Activated T-cell treated with anti-CD3 and anti-CD28 coated beads, Interleukin-2, amount 50 U/mL, for 24 hours (primary cell): ENCODE measurements around the gene CDH20.

Source experiments
- DNase-seq: peaks from one replicate; pipeline ENCODE4 v3.0.0-alpha.2; 2020
- H3K27ac Mint-ChIP-seq: 2 replicates; pipeline ENCODE4 v1.8.0; 2020; ENCODE audit warnings: mild to moderate bottlenecking, mixed read lengths
- H3K27me3 Mint-ChIP-seq: 2 replicates; pipeline ENCODE4 v1.8.0; 2020; ENCODE audit warnings: mixed read lengths
- H3K36me3 Mint-ChIP-seq: 2 replicates; pipeline ENCODE4 v1.8.0; 2020; ENCODE audit warnings: low read depth, mixed read lengths
- H3K4me1 Mint-ChIP-seq: 2 replicates; pipeline ENCODE4 v1.8.0; 2020; ENCODE audit warnings: low read depth, mixed read lengths
- H3K4me3 Mint-ChIP-seq: 2 replicates; pipeline ENCODE4 v1.8.0; 2020; ENCODE audit warnings: mild to moderate bottlenecking, moderate library complexity, mixed read lengths
- H3K9me3 Mint-ChIP-seq: 2 replicates; pipeline ENCODE4 v1.8.0; 2020; ENCODE audit warnings: mixed read lengths

CDH20 gene

DNA sequence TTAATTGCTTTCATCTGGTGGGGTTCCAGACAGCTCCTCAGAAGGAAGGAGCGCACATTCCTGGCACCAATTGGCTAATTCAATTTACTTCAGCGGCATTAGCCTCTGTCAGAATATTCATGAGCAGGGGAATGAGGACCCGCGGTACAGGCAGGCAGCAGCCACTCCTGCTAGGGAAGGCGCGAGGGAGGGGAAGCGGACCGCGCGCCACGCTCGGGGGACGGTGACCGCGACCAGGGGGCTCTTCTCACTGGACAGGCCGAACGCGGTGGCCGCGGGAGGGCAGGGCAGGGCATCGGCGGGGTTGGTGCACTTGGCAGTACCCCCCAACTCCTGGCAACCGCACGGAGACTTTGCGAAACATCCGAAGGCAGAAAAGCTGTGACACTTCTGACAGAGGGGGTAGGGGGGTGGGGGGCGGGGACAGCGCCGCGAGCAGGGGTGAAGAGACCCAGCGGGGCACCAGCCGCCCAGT is at the start of gene CDH20:
TSS of gene CDH20 (plus strand) at position 160 of the 475 bp plus-strand sequence.
- peaks cover 39% of the 10 kb centered on the region for H3K27me3 Mint-ChIP-seq
- H3K27ac Mint-ChIP-seq, result no peak within 1 kb of the TSS
- no peak within 1 kb of the TSS for H3K4me3 Mint-ChIP-seq
- H3K9me3 Mint-ChIP-seq, result no peaks in the 10 kb centered on the region
- H3K4me1 Mint-ChIP-seq, result no peaks in the 10 kb centered on the region
- no peaks in the 10 kb centered on the region for H3K36me3 Mint-ChIP-seq
- no peak for DNase-seq

DNA sequence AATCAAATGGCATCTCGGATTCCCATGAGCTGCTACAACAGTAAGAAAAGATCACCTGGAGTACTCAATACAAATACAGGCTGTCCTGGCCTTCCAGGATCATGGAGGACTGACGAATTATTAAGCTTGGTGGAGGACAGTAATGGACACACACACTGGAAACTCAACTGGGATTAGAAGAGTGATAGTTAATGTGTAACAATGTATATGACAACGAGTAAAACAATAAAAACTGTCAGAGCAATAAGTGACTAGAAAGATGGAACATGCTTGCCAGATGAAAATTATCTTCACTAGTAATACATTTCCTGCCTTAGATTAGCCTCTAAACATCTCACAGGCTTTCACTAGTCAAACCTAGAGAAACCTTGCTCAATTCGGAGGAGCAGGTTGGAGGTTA is 49.2 kb upstream of the CDH20 start:
- peaks cover 7% of the 10 kb centered on the region for H3K9me3 Mint-ChIP-seq
- no peaks in the 10 kb centered on the region for H3K36me3 Mint-ChIP-seq
- H3K4me1 Mint-ChIP-seq, result no peaks in the 10 kb centered on the region
- no peak overlapping the region for H3K27ac Mint-ChIP-seq
- no peak for DNase-seq
- H3K27me3 Mint-ChIP-seq, result no peaks in the 10 kb centered on the region
- H3K4me3 Mint-ChIP-seq, result no peak overlapping the region

DNA sequence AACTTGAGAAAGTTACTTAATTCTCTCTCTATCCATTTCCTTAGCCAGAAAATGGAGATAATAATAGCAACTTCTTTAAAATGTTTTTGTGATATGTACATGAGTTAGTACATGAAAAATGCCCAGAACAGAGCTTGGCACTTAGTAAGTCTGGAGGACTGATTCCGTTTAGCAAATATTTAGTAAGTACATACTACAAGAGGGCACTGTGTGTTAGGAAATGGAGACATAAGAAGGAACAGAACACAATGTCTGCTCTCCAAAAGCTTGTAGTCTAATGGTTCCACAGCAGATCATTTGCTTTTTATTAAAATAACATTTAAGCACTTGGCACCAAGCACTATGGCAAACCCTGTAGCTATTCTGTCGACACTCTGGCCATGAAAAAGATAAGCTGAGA is 47.5 kb upstream of the CDH20 start:
- no peak overlapping the region for H3K4me3 Mint-ChIP-seq
- H3K27me3 Mint-ChIP-seq, result no peaks in the 10 kb centered on the region
- peaks cover 3% of the 10 kb centered on the region for H3K9me3 Mint-ChIP-seq
- no peaks in the 10 kb centered on the region for H3K36me3 Mint-ChIP-seq
- H3K4me1 Mint-ChIP-seq, result no peaks in the 10 kb centered on the region
- DNase-seq, result no peak
- no peak overlapping the region for H3K27ac Mint-ChIP-seq

DNA sequence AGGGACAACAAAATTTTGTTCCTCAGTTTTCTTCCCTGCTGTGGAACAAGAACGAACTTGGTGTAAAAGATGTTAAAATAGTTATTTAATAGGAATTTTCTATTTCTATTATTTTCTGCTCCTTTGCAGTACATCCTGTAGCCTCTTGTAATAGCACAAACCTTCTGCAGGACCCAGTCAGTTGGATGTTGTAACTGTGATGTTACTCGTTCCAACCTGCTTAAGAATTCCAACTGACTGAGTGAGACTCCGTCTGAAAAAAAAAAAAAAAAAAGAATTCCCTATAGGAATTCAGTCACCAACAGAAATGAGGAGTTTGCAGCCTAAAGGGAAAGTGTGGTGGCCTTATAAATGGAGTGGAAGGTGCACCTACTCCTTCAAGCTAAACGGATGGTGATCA is 46.4 kb upstream of the CDH20 start:
- Mint-ChIP-seq H3K4me3 (no peak overlapping the region), H3K27ac (no peak overlapping the region), H3K27me3 (no peaks in the 10 kb centered on the region), H3K36me3 (no peaks in the 10 kb centered on the region), H3K9me3 (no peaks in the 10 kb centered on the region), H3K4me1 (no peaks in the 10 kb centered on the region)
- no peak for DNase-seq

DNA sequence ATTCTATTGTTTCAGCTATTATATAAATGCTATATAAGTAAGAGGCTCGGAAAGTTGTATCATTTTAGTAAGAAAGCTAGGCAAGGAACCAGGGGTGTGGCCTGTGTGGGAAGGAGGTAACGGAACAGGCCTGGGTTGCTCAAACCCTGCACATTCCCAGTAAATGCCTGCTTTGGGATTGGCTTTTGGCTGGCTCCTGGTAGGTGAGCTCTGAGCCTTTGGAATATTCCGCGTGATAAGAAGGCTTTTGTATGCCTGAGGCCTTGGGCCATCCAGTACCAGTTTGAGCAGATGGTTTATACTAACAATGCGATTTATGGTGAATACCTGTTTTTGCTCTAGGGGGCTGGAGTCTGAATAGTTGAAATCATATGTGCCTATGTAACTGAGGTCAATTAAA is 42.6 kb upstream of the CDH20 start:
- no peaks in the 10 kb centered on the region for H3K9me3 Mint-ChIP-seq
- no peak for DNase-seq
- no peaks in the 10 kb centered on the region for H3K4me1 Mint-ChIP-seq
- H3K4me3 Mint-ChIP-seq, result no peak overlapping the region
- no peak overlapping the region for H3K27ac Mint-ChIP-seq
- H3K27me3 Mint-ChIP-seq, result no peaks in the 10 kb centered on the region
- H3K36me3 Mint-ChIP-seq, result no peaks in the 10 kb centered on the region

DNA sequence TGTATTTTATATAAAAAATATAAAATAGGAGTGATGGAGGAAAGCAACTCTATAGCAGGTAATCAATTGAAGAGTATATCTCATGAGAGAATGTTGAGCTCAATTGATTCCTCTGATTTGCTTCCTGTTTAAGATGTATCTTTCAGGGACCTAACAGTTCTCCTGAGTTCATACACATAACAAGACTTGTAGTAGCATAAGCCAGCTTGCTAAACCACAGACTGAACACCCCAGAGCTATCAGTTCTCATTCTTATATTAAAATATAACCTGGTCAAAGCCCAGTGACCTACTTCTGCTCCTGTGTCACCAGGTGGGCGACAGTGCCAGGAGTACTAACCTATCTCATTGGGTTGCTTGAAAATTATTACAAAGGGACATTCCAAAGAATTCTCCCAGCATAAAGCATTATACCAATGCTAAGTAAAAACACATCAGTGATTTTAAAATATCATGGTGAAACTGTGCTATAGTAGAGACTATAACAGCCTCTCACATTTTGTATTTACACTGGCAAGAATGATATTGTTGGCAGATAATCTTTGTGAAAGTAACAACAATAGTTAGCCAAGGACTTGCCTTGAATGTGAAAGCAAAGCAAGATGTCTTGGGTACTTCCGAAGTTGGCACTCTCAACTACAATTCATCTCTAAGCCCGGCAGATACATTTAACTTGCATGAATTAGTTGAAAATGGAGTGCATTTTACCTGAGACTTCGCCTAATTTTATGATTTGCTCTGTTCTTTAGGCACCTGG is 40.8 kb upstream of the CDH20 start:
- H3K9me3 Mint-ChIP-seq, result peaks cover 2% of the 10 kb centered on the region
- H3K27me3 Mint-ChIP-seq, result no peaks in the 10 kb centered on the region
- H3K36me3 Mint-ChIP-seq, result no peaks in the 10 kb centered on the region
- H3K4me1 Mint-ChIP-seq, result no peaks in the 10 kb centered on the region
- no peak for DNase-seq
- no peak overlapping the region for H3K27ac Mint-ChIP-seq
- no peak overlapping the region for H3K4me3 Mint-ChIP-seq

DNA sequence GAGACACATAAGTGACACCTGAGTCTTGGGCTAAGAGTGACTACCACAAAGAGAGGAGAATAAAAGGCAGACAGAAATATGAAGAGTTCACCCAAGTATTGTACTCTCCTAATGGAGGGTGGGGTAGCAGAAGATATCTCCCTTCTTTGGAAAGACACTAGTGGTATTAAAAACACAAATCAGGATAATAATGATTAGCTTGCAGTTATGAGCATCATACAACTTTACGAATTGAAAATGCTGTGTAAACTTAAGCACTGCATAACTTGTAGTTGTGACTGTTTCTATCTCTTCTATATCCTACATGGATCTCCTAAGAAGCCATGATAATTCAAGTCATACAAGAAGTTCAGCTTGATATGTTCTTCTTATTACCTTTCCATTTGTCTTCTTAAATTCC is 38.1 kb upstream of the CDH20 start:
- H3K27ac Mint-ChIP-seq, result no peak overlapping the region

DNA sequence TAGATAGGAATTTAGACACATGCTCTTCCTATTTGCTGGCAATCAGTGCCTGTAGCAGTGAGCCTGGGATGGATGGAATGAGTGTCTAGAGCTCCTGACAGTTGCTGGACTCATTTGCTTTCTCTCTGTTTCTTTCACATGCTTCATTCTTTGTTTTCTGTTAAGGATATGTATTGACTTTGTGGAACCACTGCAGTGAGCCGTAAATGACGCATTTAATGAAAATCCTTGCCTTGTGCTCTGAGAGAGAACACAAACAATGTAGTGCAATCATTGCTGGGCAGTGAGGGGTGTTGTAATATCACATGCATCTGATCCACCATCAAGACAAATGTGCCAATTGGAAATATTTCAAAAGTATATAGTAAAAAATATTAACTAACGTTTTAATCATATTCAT is 25.2 kb upstream of the CDH20 start:
- Mint-ChIP-seq H3K27ac (no peak overlapping the region), H3K4me1 (no peaks in the 10 kb centered on the region), H3K4me3 (no peak overlapping the region), H3K27me3 (no peaks in the 10 kb centered on the region), H3K36me3 (no peaks in the 10 kb centered on the region), H3K9me3 (no peaks in the 10 kb centered on the region)
- no peak for DNase-seq

More for the DNA sequence above, 38.1 kb upstream of the CDH20 start:
- Mint-ChIP-seq H3K4me1 (no peaks in the 10 kb centered on the region), H3K9me3 (peaks cover 2% of the 10 kb centered on the region), H3K4me3 (no peak overlapping the region), H3K27me3 (no peaks in the 10 kb centered on the region), H3K36me3 (no peaks in the 10 kb centered on the region)
- DNase-seq, result no peak

DNA sequence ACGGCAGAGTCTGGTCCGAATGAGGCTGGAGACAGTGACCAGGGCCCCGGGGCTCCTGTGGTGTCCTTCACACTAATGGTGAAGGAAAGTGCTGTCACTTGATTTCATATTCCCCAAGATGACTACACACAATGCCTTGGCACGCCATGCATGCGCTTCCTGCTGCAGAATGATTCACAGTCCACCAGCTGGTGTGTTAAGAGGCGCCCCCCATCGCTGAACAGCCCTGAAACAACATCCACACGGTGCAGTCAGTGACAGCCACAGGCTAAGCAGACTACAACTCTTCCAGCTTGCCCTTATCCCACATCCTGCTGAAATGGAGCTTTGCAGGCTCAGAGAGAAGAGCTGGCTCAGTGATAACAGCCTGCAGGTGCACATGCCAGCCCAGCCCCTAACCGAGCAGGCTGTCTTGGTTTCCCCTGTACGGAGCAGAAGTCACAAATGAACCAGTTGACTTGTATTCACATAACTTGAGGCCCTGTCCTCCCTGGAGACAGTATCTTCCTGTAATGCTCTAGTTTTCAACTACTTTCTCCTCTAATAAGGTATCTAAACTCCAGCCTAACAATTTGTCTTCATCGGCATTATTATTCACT is 24.3 kb upstream of the CDH20 start:
- H3K4me3 Mint-ChIP-seq, result no peak overlapping the region
- H3K9me3 Mint-ChIP-seq, result peaks cover 3% of the 10 kb centered on the region
- H3K4me1 Mint-ChIP-seq, result no peaks in the 10 kb centered on the region
- no peaks in the 10 kb centered on the region for H3K27me3 Mint-ChIP-seq
- no peak for DNase-seq
- H3K27ac Mint-ChIP-seq, result no peak overlapping the region
- H3K36me3 Mint-ChIP-seq, result no peaks in the 10 kb centered on the region

DNA sequence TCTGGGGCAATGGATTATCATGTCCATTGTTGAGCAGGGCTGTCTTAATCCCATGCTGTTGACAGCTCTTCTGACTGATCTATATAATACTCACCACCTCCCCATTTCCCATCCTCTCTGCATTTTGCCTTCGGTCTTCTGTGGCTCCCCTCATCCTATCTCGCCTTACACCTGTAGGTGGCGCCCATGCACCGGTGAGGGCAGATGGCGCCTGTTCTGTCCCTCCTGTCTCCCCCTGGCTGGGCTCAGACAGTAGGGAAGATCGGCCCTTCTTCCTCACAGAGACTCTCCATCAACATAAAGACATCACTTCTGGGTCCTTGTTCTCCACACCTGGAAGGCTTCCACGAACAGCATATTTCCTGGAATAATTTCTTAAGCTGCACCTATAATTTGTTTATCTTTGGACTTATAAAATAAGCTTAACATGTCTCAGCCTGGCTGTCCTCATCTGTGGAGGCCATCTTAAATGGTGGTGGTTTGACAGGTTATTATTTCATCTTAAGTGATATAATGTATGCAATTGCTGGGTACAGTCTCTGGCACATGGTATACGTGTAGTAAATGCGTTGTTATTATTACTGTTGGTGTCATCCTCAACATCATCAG is 10.9 kb upstream of the CDH20 start:
- no peaks in the 10 kb centered on the region for H3K36me3 Mint-ChIP-seq
- no peak overlapping the region for H3K27ac Mint-ChIP-seq
- no peak overlapping the region for H3K4me3 Mint-ChIP-seq
- no peaks in the 10 kb centered on the region for H3K4me1 Mint-ChIP-seq
- peaks cover 3% of the 10 kb centered on the region for H3K27me3 Mint-ChIP-seq
- no peak for DNase-seq
- H3K9me3 Mint-ChIP-seq, result peaks cover 3% of the 10 kb centered on the region

DNA sequence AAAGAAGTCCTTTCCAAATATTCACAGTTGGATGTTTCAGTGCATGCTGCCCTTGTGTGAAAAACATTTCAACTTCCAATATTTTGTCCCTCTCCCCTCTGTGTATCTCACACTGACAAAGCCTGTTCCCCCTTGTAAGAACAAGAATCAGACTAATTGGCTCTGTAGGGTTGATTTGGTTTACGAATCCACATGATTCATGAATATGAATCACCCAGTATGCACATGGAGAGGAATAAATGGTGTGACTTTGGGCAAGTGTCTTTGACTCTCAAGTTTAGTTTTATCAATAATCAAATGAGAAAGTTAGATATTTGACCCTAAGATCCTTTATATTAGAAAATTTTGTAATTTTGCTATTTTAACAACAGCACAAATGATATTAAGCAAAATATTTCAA is 9.3 kb upstream of the CDH20 start:
- no peaks in the 10 kb centered on the region for H3K36me3 Mint-ChIP-seq
- DNase-seq, result no peak
- H3K9me3 Mint-ChIP-seq, result peaks cover 3% of the 10 kb centered on the region
- peaks cover 3% of the 10 kb centered on the region for H3K27me3 Mint-ChIP-seq
- H3K4me1 Mint-ChIP-seq, result no peaks in the 10 kb centered on the region
- H3K27ac Mint-ChIP-seq, result no peak overlapping the region
- H3K4me3 Mint-ChIP-seq, result no peak overlapping the region

DNA sequence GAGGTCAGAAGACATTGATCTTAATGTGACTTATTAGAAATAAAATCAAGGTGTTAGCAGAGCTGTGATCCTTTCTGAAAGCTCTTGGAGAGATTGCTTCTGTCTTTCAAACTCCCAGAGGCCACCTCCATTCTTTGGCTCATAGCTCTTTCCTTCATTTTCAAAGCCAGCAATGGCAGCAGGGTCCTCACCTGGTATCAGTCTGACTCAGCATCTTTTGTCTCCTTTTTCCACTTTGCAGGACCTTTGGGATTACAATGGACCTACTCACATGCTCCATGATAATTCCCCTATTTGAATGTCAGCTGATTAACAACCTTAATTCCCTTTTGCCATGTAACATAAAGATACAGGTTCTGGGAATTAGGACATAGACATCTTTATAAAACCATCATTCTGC is 6.8 kb upstream of the CDH20 start:
- H3K27me3 Mint-ChIP-seq, result peaks cover 3% of the 10 kb centered on the region
- no peak for DNase-seq
- H3K4me1 Mint-ChIP-seq, result no peaks in the 10 kb centered on the region
- no peaks in the 10 kb centered on the region for H3K9me3 Mint-ChIP-seq
- no peak overlapping the region for H3K27ac Mint-ChIP-seq
- H3K36me3 Mint-ChIP-seq, result no peaks in the 10 kb centered on the region
- H3K4me3 Mint-ChIP-seq, result no peak overlapping the region

DNA sequence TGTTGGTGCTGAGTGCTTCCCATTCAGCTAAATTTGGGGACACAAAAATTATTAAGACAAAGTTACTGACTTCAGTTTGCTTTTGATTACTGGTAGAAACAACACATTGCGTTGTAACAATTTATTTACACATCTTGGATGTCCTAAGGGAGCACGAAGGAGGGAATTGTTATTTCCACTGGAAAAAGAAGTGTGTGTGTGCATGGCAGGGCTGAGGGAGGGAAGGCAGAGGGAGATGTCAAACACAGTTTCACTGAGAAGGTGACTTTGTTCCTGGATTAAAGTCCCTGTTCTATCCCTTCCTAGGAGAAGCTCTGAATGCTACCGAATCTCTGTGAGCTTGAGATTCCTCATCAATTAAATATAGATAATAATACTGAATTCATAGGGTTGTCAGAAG is 3.8 kb upstream of the CDH20 start:
- Mint-ChIP-seq H3K4me3 (no peak overlapping the region), H3K36me3 (no peaks in the 10 kb centered on the region), H3K4me1 (no peaks in the 10 kb centered on the region), H3K27me3 (peaks cover 23% of the 10 kb centered on the region), H3K27ac (no peak overlapping the region), H3K9me3 (no peaks in the 10 kb centered on the region)
- no peak for DNase-seq

DNA sequence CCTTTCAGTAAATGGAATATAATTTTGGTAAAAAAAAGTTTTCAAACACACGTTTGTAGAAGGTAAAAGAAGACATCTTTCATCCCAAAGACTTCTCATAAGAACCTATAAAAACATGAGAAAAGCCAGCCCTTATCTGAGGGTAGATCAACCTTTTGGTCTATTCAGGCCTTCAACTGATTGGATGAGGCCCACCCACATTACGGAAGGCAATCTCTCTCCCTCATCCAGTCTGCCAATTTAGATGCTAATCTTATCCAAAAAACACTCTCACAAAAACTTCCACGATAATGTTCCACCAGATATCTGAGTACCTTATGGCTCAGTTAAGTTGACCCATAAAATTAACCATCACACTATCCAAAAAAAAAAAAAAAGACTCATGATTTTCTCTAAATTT is 2.2 kb upstream of the CDH20 start:
- H3K4me3 Mint-ChIP-seq, result no peak overlapping the region
- H3K27me3 Mint-ChIP-seq, result peaks cover 36% of the 10 kb centered on the region
- H3K36me3 Mint-ChIP-seq, result no peaks in the 10 kb centered on the region
- no peaks in the 10 kb centered on the region for H3K4me1 Mint-ChIP-seq
- no peak for DNase-seq
- H3K9me3 Mint-ChIP-seq, result no peaks in the 10 kb centered on the region
- H3K27ac Mint-ChIP-seq, result no peak overlapping the region

DNA sequence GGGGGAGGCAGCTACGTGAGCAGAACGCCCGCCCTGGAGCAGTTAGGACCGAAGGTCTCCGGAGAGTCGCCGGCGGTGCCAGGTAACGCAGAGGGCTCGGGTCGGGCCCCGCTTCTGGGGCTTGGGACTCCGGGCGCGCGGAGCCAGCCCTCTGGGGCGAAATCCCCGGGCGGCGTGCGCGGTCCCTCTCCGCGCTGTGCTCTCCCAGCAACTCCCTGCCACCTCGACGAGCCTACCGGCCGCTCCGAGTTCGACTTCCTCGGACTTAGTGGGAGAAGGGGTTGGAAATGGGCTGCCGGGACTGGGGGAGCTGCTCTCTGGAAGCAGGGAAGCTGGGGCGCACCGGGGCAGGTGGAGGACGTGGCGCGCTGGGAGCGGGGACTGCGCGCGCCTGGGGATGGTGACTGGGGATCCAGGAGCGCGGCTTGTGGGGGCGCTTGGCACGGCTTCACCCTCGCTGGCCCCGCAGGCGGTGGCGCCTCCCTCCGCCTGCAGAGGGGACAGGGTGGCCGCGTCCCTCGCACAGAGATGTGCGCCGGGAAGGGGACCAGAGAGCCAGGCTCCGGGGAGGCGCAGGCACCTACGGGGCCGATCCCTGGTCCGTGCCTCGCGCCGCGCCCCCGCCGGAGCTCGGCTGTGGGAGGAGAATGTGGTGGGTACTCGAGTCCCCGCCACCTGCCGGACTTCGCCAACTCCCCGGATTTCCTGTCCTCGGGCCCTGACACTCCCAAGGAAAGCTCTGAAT is 688 bp downstream of the CDH20 start:
- no peaks in the 10 kb centered on the region for H3K4me1 Mint-ChIP-seq
- H3K27ac Mint-ChIP-seq, result no peak overlapping the region
- DNase-seq, result no peak
- H3K36me3 Mint-ChIP-seq, result no peaks in the 10 kb centered on the region
- no peak overlapping the region for H3K4me3 Mint-ChIP-seq
- no peaks in the 10 kb centered on the region for H3K9me3 Mint-ChIP-seq
- H3K27me3 Mint-ChIP-seq, result peaks cover 39% of the 10 kb centered on the region
